HG03159 (cell line): Measurements from ENCODE around the gene ETDA.
"Not testable (repeated sequence)": the region's sequence is repeated elsewhere in the genome, so short reads cannot be mapped to it uniquely, and the experiment has no call there.

ENCODE experiments used
- ATAC-seq: cut with Tn5 transposase; IDR thresholded peaks from one replicate; pipeline ENCODE4 v1.9.1; 2021; ENCODE audit warnings: mild to moderate bottlenecking, moderate library complexity; ENCODE audit not compliant: unreplicated experiment

The ETDA gene

DNA sequence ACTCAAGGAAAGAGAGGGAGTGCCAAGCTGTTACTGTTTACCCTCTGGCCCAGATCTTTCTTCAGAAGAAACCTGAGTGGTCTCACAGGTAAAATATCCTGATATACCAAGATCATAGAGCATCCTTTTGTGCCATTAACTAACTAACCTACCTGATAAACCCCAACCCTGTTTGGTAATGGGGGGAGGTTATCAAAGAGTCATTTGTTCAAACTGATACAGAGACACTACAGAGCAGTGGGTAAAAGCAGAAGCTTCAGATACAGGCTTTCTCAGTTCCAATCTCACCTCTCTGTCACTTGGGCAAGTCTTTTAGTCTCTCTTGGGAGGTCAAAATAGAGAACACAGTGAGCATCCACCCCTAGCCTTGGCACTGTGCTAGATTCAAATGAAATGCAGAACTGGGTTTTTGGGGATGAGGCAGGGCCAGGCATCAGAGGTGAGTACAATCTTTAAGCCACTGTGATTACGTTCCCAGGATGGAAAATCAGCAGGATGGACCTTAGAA, at the start of gene ETDA:
ETDA (plus strand) TSS at position 51 of the 508 bp plus-strand sequence. CDS start 1,216 bp downstream, outside the sequence.
- not testable (repeated sequence) for ATAC-seq

GRCh38 chrX:135206427-135206826, 45.4 kb upstream of the ETDA start:
- ATAC-seq: not testable (repeated sequence)

- peak; percentile 72 for ATAC-seq
Observed at GRCh38 chrX:135213200-135213844, 38.5 kb upstream of the ETDA start.

- ATAC-seq: not testable (repeated sequence)
Observed at GRCh38 chrX:135245989-135246388, 5.9 kb upstream of the ETDA start.

GRCh38 chrX:135256087-135256684, 4.3 kb downstream of the ETDA start:
- ATAC-seq: not testable (repeated sequence)

- no peak for ATAC-seq
Observed at GRCh38 chrX:135256923-135257322, 5.1 kb downstream of the ETDA start.

- no peak for ATAC-seq
Observed at GRCh38 chrX:135257469-135257868, 5.6 kb downstream of the ETDA start.

DNA sequence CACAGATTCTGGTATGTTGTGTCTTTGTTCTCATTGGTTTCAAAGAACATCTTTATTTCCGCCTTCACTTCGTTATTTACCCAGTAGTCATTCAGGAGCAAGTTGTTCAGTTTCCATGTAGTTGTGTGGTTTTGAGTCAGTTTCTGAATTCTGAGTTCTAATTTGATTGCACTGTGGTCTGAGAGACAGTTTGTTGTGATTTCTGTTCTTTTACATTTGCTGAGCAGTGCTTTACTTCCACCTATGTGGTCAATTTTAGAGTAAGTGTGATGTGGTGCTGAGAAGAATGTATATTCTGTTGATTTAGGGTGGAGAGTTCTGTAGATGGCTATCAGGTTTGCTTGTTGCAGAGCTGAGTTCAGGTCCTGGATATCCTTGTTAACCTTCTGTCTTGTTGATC, 9.1 kb downstream of the ETDA start:
- ATAC-seq: not testable (repeated sequence)

- not testable (repeated sequence) for ATAC-seq
Observed at GRCh38 chrX:135263376-135263775, 11.5 kb downstream of the ETDA start.

- no peak for ATAC-seq
Observed at GRCh38 chrX:135264206-135264605, 12.3 kb downstream of the ETDA start.

DNA sequence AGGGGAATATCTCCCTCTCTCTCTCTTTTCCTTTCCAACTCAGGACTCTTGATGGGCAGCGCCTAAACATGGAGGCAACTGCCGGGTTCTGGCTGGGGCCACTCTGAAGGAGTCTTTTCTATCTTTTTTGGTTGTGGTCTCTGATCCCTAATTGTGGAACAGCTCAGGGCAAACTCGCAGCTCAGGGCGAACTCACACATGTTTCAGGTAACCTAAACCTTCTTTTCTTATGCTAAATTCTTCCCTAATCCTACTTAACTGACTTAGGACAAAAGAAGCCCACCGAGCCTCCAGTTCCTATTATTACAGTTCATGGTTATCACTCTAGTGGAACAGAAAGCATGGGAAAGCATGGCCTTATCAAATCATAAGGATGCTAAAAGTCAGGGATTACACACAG, 21.3 kb downstream of the ETDA start:
- no peak for ATAC-seq

DNA sequence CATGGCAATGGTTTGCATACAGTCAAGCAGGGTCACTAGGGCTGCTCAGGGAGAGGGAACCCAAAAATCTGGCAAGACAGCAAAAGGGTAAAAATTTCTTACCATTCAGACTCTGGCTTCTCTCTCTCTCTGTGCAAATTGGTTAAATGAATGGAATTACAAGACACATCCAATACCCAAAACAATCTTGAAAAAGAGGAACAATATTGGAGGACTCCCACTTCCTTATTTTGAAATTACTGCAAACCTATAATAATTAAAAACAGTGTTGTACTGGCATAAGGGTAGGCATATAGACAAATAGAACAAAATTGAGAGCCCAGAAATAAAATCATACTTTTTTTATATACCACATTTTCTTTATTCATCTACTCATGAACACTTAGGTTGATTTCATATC, 24.1 kb downstream of the ETDA start:
- ATAC-seq: no peak

- ATAC-seq: no peak
Observed at GRCh38 chrX:135287266-135287823, 35.5 kb downstream of the ETDA start.

DNA sequence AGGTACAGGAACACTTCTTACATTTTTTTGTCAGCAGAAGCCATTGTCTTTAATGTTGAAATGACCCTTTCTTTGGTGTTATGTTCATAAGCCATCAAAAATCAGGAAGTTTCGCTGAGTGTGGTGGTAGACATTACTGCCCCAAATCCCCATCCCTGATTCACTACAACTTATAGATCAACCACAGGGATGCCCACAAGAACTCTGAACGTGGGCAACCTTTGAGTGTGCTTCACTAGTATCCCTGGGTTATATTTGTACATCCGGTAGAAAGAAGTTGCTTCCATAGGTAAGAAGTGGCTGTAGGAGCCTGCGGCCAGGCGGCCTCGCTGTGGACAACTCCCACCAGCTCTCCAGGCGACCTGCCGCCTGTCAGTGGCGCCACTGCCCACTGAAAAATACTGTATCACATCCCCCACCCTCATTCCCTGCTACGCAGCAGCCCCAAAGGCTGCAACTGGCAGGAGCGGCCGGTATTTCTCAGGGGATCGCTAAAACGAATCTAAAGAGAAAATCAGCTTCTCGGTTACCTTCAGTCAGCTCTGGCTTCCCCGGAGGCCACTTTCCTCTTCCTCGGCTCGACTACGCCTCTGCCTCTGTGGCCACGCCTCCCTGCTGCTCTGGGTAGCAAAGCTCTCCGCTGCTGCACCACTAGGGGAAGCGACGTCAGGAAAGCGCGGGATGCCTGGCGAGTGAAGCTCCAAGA, 43.5 kb downstream of the ETDA start:
- ATAC-seq: peak; percentile 99

GRCh38 chrX:135295944-135296305, 44.1 kb downstream of the ETDA start:
- peak; percentile 68 for ATAC-seq

DNA sequence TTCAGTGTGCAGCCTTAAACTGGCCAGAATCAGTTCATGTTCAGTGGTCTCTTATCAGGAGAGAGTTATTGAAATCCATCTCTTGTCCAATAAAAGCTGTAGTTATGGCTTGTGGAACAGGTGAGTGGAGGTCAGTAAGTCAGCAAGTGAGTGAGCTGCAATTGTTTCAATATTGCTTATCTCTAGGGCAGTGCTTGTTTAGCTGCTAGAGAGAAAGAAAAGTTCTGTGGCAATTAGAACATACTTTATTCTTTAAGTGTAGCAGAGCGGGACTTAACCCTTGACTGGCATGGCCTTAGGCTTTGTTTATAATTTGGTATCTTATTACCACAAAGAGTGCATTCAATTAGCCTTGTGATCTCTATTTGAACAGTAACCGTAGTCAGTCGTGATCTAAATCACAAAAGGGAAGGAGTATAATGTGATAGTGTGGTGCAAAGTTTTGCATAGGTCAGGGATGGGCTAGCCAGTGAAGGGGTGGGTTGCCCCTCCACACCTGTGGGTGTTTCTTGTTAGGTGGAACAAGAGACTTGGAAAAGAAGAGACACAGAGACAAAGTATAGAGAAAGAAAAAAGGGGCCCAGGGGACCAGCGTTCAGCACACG, 50.5 kb downstream of the ETDA start:
- ATAC-seq: no peak
